GM21717 (cell line): Measurements from ENCODE around the gene CNOT1.
"Not testable (repeated sequence)": the region's sequence is repeated elsewhere in the genome, so short reads cannot be mapped to it uniquely, and the experiment has no call there.

Source experiments
- ATAC-seq: cut with Tn5 transposase; IDR thresholded peaks from one replicate; pipeline ENCODE4 v1.9.1; 2021; ENCODE audit warnings: mild to moderate bottlenecking, moderate library complexity; ENCODE audit not compliant: unreplicated experiment

CNOT1 gene

DNA sequence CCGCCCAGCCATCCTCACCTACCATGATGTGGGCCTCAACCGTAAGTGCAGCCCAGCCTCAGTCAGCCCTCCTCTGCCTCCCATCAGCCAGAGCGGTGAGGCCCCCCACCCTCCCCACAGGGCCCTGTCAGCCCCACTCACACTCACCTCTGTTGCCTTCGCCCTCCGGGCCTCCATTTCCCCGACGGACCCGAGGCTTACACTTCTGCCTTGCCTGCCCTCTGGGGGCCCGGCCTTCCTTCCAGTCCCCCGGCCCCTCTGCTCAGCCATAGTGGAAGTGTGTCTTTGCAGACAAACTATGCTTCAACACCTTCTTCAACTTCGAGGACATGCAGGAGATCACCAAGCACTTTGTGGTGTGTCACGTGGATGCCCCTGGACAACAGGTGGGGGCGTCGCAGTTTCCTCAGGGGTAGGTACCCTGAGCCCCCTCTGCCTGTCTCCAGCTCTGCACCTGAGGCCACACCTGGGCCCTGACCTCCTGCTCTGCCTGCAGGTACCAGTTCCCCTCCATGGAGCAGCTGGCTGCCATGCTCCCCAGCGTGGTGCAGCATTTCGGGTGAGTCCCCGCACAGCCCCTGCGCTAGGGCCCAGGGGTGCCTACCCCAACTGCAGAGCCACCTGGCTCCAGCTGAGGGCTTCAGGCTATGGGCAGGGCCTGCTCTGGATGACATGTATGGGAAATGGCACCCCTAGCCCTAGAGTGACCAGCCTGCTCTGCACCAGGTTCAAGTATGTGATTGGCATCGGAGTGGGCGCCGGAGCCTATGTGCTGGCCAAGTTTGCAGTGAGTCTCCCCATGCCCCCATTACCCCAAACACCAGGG is 125.5 kb downstream of the CNOT1 start:
- ATAC-seq, result no peak

DNA sequence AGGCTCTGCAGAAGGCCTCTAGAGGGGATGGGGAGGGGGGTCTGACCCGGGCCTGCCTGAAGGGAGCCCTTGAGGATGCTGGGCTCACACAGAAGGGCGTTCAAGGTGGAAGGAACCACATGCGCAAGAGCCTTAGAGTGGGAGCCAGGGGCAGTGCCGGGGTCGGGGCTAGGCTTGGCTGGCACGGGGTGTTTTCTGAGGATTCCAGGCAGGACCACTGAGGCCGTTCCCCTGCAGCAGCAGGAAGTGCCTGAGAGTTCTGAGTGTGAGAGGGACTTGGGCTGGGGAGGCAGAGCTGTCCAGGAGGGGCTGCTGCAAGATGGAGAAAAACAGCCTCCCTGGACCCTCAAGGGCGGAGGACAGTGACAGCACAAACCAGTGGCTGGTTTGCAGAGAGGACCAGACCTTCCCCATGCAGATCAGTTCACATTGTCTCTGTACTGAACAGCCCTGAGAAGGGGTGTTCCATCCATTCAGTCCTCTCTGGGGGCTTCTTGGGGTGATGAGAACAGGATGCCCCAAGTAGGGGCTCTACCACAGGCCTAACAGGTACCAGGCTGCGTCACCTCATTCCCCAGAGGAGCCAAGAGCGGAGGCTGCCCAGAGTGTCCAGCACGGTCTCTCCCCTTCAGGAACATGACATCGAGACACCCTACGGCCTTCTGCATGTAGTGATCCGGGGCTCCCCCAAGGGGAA is 126.3 kb downstream of the CNOT1 start:
- ATAC-seq, result no peak

DNA sequence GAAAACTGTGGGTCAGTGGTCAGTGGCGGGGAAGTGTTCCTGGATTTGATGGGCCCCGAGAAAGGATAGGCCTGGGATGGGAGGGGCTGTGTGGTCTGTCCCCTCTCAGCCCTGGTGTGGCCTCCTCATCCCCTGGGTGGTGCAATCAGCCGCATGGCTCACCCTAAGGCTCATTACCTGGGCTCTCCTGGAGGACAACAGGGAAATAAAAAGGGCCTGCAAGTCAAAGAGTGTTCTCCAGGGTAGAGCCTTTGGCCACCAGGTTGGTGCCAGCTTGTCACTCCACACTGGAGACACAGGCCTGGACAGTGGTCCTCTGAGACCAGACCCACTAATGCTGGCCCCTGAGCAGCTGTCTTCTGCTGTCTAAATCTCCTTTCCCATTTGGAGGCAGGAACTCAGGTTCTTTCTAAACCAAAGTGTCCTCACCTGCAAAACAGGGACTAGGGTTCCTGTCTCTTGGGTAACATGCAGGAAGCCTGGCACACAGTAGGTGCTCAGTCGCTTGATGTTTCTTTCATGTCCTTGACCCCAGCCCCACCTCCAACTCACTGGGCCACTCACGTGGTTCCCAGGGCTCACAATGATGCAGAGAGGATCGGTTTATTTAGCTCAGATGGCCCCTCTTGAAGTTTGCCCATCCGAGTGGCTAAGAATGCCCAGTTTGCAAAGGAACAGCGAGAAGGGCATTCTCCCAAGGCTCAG is 127.3 kb downstream of the CNOT1 start:
- ATAC-seq, result no peak

DNA sequence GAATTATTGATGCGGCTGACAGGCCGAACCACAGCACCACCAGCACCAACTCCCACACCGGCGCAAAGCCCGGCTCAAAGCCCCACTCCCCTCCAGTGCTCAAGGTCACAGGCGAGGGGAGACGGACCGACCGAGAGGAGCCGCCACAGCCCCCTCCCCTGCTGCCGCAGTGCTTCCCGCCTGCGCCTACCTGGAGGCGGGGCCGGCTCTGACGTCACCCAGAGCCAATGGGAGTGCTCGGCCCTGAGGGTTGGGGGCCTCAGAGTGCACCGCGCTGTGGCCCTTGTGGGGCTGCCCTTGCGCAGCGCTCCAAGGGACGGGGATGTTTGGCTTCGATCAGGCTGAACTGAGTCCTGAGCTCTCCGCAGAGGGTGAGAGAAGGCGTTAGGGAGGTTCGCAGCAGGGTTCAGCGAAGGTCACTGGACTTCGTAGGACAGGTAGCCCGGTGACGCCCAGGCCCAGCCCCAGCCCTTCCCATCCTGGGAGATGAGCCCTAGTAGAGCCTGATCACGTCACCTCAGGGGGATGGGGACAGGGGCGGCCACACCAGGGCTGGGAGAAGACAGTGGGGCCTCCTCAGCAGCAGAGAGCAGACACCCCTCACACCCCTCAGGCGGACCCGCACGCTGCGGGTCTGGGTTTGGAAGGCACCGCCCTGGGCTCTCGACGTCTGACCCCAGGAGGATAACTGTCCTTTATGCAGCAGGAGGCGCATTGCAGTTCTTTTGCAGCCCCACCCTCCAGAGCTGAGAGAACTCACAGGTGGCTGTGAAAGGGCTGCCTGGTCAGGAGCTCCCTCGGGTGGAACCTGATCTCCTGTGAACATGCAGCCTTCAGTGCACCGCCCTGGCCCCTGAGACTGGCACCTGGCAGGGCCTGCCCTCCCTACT is 128.1 kb downstream of the CNOT1 start:
- no peak for ATAC-seq

DNA sequence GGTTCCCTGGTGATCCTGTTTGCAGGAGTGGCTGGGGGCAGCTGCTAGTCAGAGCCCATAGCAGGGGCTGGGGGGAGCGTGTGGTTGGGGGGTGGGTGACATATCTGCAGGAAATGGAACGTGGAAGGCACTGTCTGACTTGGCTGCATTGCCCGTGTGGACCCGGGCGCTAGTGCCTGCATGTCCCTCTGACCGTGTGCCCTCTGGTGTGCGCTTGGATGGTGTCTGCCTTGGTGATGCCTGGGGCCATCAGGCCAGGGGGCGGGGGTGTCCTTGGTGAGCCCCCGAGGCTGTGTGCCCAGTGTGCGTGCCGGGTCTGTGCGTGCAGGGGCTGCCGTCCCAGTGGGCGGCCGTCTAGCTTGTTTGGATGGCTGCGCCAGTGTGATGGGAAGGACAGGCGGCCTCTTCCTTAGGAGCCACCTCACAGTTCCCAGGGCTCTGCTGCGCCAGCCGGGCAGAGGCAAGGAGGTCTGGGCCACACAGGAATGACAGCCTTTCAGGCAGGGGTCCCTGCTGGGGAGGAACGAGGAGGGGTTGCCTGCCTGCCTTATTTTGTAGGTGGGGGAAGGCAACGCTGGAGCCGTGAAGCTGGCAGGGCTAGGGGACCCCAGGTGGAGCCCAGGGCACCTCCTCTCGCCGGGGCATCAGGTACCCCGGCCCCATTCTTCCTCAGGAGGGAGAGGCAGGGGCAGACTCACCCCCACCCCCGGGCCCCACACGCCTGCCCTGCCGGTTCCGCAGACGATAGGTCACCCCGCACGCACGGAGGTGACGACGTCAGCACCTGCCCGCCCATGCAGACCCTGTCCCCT is 129.0 kb downstream of the CNOT1 start:
- no peak for ATAC-seq

DNA sequence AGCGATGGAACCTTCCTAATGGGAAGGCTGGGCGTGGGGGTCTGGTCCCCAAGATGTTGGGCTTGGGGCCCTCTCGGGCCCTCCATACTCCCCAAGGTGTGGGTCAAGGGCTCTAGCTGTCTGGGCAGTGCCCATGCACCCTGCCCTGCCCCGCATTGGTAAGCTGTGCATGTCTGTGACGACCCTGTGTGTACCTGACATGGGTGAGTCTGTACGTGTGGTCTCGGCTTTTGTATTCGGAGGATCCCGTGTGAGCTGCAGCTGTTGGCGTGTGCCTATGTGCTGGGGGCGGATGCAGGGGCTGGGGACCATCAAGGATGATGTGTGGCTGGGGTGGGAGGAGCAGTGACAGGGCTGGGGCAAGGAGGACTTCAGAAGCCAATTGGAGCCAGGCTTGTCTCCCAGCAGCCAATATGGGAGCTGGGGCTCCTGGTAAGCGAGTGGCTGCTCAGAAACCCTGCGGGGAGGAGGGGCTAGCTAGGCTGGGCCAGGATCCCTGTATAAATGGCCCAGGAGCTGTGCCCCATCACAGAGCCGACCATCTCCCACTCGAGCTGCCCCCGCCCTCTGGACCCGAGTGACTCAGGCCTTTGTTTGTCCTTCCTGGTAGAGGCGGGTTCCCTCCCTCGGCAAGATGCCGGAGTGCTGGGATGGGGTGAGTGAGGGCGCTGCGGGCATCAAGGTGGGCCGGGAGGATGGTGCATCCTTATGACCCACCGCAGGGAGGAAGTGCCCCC is 129.8 kb downstream of the CNOT1 start, which contains the start of gene NDRG4:
TSS of gene NDRG4 (plus strand) at position 529 of the 737 bp plus-strand sequence. CDS start at position 635, 106 bp downstream.
- ATAC-seq, result no peak

DNA sequence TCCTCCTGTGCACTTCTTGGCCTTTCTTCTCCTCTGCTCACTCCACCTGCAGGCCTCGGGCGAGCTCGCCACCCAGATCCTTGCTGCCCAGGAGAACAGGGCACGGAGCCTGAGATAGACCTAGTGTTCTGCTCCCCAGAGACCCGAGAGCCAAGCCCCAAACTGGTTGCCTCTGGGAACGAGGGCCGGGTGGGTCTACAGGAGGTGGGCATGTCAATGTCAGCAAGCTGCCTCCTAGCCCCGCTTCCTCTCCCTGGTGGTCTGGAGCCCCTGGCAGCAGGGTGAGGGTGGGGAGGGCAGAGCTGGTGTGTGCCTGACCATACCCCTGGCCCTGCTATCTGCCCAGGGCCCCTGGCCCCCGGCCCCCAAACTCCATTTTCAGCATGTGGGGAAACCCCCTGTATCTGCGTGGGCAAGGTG is 130.5 kb downstream of the CNOT1 start:
- ATAC-seq, result no peak

DNA sequence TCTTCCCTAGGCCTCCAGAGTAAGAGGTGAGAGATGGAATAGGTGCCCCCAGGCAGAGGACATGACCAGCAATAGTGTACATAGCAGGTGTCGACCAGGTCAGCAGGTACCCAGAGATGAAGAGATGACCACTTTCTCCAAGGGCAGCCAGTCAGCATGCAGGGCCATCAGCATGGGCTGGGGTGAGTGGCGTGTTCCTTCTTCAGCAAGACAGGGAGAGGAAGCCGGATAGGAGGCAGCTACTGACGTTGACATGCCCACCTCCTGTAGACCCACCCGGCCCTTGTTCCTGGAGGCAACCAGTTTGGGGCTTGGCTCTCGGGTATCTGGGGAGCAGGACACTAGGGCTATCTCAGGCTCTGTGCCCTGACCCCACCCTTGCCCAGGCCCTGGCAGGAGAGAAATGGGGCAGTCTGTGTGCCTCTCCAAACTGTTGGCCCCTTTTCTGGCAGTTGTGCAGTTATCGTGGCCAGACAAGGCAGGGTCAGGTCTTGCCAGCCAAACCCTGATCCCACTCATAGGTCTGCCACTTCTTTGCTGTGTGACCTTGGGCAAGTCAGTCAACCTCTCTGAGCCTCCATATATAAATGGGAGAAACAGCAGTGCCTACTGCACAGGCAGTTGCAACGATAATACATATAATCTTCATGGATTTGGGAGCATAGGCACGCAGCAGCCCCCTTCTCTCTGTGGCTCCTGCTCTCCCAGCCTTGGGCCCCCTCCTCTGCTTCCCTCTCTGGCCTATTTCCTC is 131.1 kb downstream of the CNOT1 start:
- no peak for ATAC-seq

DNA sequence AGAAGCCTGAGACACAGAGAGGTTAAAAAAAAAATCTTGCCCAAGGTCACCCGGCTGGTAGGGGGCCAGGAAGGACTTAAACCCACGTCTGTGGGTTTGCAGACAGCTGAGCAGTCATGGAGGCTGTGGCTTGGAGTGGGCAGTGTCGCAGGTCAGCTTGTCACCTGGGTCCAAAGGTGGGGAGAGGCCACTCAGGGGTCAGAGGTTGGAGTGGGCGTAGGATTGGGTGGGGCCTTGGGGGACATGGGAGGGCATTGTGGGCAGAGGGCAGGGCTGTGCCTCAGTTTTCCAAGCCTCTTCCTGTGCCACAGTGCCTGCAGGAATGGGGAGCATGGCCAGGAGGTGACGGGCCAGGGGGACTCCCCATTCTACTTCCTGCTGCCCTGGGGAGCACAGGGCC is 131.7 kb downstream of the CNOT1 start:
- ATAC-seq, result no peak

DNA sequence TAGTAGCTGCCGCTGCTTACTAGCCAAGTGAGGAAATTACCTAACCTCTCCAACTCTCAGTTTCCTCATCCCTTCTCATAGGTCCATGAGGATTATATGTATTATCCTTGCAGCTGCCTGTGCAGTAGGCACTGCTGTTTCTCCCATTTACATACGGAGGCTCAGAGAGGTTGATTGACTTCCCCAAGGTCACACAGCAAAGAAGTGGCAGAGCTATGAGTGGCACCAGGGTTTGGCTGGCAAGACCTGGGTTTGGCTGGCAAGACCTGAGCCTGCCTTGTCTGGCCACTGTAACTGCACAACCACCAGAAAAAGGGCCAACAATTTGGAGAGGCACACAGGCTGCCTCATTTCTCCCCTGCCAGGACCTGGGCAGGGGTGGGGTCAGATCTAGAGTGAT is 132.2 kb downstream of the CNOT1 start:
- ATAC-seq, result no peak

DNA sequence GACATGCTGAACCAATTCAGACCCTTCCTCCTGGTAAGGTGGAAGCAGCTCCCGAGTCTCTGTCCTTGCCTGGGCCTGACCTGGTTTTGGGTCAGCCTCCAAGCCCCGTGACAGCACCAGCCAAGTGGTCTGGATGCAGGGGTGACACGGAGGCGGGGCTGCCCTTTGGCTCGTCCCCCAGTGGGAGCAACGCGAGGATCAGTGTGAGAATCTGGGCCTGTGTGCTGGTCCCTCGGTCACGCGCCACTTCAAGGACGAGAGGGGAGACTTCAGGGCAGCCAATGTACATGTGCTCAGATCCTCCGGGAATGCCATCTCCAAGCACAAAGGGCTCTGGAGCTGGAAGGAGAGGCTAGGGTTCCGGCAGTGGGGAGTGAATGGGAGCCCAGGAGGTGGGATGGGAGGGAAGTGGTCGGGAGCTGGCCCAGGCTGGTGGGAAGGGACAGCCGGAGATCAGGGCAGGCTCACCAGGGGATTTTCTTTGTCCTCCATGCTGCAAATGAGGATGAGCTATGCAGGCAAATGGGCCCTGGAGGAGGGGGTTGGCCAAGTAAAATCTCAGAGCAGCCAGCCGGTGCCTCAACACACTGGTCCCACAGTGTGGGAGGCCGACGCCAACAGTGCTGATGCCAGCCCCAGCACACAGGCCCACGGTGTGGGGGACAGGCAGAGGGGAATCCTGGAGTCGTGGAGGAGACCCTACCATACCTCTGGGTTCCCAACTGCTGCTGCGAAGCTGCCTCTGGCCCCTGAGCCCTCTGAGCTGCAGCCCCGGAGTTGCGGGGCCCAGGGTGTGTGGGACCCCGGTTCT is 133.9 kb downstream of the CNOT1 start:
- no peak for ATAC-seq

DNA sequence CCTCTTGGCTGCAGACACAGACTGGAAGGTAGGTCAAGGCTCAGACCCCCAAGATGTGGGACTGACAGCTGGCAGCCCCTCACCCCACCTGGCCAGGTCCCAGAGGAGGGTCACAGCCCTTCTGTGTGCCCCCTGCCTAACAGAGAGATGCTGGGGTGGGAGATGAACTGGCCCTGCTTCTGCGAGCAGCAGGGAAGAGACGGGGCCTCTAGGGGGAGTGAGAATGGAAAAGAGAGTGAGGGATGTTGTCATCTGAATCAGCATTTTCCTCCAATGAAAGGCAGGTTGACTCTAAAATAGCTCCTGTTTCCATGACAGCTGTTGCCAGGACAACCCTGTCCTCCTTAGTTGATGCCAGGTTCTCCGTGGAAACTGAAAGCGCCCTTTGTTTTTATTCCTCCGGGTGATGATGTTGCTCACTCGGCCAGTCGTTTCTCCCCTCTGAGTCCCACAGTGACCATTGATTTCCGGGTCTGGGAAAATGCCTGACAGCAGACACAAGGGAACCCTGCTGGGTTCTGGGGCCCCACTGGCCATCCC is 134.6 kb downstream of the CNOT1 start:
- peak; percentile 55 for ATAC-seq

DNA sequence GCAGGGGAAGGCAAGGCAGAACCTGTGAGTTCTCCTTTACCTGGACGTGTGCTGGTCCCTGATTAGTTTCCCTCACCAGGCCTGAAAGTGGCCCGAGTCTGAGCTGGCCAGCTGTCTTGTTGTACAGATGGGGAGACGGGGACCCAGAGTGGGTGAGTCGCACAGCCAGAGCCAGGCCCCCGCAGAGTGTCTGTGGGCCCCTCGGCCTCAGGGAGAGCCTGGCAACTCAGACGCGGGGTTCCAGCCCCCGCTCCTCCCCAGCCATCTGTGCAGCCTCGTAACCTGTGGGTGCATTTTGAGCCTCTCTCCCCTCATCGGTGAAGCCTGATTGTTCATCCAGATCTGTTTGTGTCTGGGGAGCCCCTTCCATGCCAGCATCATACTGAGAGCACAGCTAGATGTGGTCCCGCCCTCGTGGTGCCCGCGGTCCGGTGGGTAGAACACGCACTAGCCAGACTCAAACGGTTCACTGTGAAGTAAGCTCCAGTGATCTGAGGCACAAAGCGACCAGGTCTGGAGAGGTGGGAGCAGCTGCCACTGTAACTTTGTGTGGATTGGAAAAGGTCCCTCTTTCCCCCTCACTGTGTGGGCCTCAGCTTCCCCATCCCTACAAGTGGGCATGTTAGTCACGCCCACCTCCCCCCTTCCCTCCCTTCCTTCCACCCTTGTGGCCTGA is 135.7 kb downstream of the CNOT1 start:
- ATAC-seq, result no peak

DNA sequence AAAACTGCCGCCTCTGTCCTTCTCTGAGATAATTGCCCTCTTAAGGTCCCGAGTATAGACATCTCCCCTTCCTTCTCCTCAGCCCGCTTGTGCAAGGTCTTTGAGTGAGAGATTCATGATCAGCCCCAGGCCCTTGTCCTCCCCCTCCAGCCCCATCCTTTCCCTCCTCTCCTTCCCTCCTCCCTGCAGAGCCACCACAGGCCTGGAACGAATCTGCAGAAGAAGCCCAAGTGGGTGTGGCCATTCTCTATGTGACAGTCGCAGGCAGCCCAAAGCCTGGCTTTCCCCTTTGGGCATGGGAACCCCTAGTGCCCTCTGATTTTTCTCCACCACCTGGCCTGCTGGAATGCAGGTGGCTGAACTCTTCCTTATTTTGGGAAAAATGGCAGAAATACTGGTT is 136.9 kb downstream of the CNOT1 start:
- ATAC-seq, result no peak

DNA sequence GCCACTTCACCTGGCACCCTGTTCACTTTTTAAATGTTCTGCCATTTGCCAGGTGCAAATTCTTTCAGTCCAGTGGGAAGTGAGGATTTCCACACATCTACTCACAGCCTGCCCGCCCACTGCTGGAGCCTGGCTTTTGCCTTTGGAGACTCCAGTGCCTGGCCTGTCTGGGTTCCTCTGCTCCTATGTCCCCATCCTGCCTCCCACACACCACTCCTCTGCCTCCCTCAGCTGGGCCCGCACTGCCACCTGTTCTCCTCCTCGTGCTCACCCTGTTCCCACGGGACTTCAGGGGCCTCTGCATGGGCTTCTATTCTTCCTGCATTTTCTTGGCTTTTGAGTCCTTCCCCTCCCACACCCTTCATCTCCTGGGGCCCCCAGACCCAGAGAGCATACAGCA is 137.6 kb downstream of the CNOT1 start:
- ATAC-seq, result no peak

DNA sequence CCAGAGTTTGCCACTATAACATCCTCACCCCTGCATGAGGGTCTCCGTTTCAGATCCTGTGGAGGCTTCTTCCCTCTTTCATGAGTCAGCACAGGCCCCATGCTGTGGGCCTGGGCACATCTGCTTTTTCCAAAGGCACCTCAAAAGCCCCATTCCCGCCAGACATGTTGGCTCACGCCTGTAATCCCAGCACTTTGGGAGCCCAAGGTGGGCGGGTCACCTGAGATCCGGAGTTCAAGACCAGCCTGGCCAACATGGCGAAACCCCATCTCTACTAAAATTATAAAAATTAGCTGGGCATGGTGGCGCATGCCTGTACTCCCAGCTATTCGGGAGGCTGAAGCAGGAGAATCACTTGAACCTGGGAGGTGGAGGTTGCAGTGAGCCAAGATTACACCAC is 139.1 kb downstream of the CNOT1 start:
- not testable (repeated sequence) for ATAC-seq

DNA sequence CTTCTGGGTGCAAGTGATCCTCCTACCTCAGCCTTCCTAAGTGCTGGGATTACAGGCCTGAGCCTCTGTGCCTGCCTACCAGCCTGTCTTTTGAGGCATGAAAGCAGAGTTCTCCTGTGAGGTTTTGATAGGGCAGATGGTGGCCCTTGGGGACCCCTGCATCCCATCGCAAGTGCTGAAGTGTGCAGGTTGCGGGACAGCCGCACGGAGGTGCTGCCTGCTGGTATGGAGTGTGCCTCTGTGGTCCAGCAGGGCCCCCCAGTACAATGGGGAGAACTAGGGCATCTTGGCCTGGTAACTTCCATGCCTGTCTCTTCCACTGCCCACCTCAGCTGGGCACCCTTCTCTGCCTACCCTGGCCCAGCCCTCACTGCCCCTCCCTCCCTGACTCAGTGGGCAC is 139.6 kb downstream of the CNOT1 start:
- ATAC-seq, result no peak
